PFSK-1 (cell line): ENCODE data around the gene ALS2CL.

Experiments used
- FOXP2 ChIP-seq: optimal IDR thresholded peaks from 2 replicates; pipeline ENCODE3; 2011; ENCODE audit warnings: borderline replicate concordance, control low read depth, inconsistent platforms; ENCODE audit not compliant: insufficient read depth; ENCODE audit errors: extremely low read length, extremely low read depth
- POLR2AphosphoS5 ChIP-seq: IDR thresholded peaks from 2 replicates; pipeline ENCODE4 v1.6.1; 2012; ENCODE audit warnings: low read depth, mild to moderate bottlenecking, control low read depth, low read length, moderate library complexity
- REST ChIP-seq, 2 experiments: IDR thresholded peaks; 2 replicates each; pipeline versions ENCODE4 v1.6.1 to v1.8.0; 2011 to 2012; ENCODE audit warnings: low read depth in 2 of 2, low read length in 2 of 2, control low read depth in 1 of 2, inconsistent platforms in 1 of 2, mild to moderate bottlenecking in 1 of 2, moderate library complexity in 1 of 2; ENCODE audit not compliant: insufficient read depth in 1 of 2
- SIN3A ChIP-seq: IDR thresholded peaks from 2 replicates; pipeline ENCODE4 v1.6.1; 2012; ENCODE audit warnings: mild to moderate bottlenecking, low read length, moderate library complexity, borderline replicate concordance; ENCODE audit not compliant: insufficient read depth
- TAF1 ChIP-seq: IDR thresholded peaks from 2 replicates; pipeline ENCODE4 v1.6.1; 2012; ENCODE audit warnings: low read length, control low read depth, borderline replicate concordance; ENCODE audit not compliant: insufficient read depth

The ALS2CL gene

GRCh38 chr3:46627078-46627477, 66.4 kb downstream of the ALS2CL start:
- TF ChIP-seq REST (IDR thresholded peaks at IDR 0.05; ENCODE audit: insufficient read depth in 1 of 2, low read depth in 2 of 2, low read length in 2 of 2) = no peak
- TF ChIP-seq FOXP2 = no peak
- TF ChIP-seq SIN3A = no peak
- TF ChIP-seq POLR2AphosphoS5 = no peak
- TF ChIP-seq TAF1 = no peak

- TF ChIP-seq REST (IDR thresholded peaks at IDR 0.05; ENCODE audit: insufficient read depth in 1 of 2, low read depth in 2 of 2, low read length in 2 of 2) (no peak), TAF1 (no peak), FOXP2 (no peak), POLR2AphosphoS5 (no peak), SIN3A (no peak)
These were observed 67.4 kb downstream of the ALS2CL start for GRCh38 chr3:46626039-46626438.

- TF ChIP-seq FOXP2 (no peak), SIN3A (no peak), REST (IDR thresholded peaks at IDR 0.05; ENCODE audit: insufficient read depth in 1 of 2, low read depth in 2 of 2, low read length in 2 of 2) (no peak), TAF1 (no peak), POLR2AphosphoS5 (no peak)
These were observed 68.4 kb downstream of the ALS2CL start for GRCh38 chr3:46624975-46625490.

- TF ChIP-seq REST (IDR thresholded peaks at IDR 0.05; ENCODE audit: insufficient read depth in 1 of 2, low read depth in 2 of 2, low read length in 2 of 2) = no peak
- TF ChIP-seq POLR2AphosphoS5 = no peak
- TF ChIP-seq TAF1 = no peak
- TF ChIP-seq FOXP2 = no peak
- no peak for TF ChIP-seq SIN3A
These were observed 68.9 kb downstream of the ALS2CL start for GRCh38 chr3:46624533-46624932.
